H9 (cell line): Measurements from ENCODE around the gene AURKB. TPM values are rescaled to one million over a fixed set of nuclear protein-coding genes. Genes with fewer than 3 reads are reported as not detected.
"Not testable (repeated sequence)": the region's sequence is repeated elsewhere in the genome, so short reads cannot be mapped to it uniquely, and the experiment has no call there.

Experiments
- DNase-seq: peaks from one replicate; pipeline ENCODE4 v3.0.0-alpha.2; 2017
- H2AFZ ChIP-seq: one replicate; pipeline ENCODE4 v1.6.1; 2013; ENCODE audit warnings: mild to moderate bottlenecking, low read length, control low read depth, moderate library complexity
- H2AK5ac ChIP-seq: 2 replicates; pipeline ENCODE4 v1.6.1; 2013; ENCODE audit warnings: low read length, control low read depth, mixed read lengths; ENCODE audit not compliant: insufficient read length
- H2BK120ac ChIP-seq: one replicate; pipeline ENCODE4 v1.6.1; 2013; ENCODE audit warnings: low read depth, mild to moderate bottlenecking, low read length, control low read depth, inconsistent platforms; ENCODE audit not compliant: poor library complexity, severe bottlenecking
- H2BK12ac ChIP-seq: 2 replicates; pipeline ENCODE4 v1.6.1; 2013; ENCODE audit warnings: low read length, control low read depth, mixed read lengths, low read depth; ENCODE audit not compliant: insufficient read length
- H2BK15ac ChIP-seq: 2 replicates; pipeline ENCODE4 v1.6.1; 2013; ENCODE audit warnings: low read depth, low read length, control low read depth
- H2BK20ac ChIP-seq: one replicate; pipeline ENCODE4 v1.6.1; 2013; ENCODE audit warnings: low read depth, mild to moderate bottlenecking, low read length, control low read depth, inconsistent platforms; ENCODE audit not compliant: poor library complexity, severe bottlenecking
- H2BK5ac ChIP-seq: 2 replicates; pipeline ENCODE4 v1.6.1; 2013; ENCODE audit warnings: low read length, control low read depth, mixed read lengths; ENCODE audit not compliant: insufficient read length
- H3K14ac ChIP-seq: 2 replicates; pipeline ENCODE4 v1.6.1; 2013; ENCODE audit warnings: low read length, control low read depth; ENCODE audit not compliant: insufficient read depth
- H3K18ac ChIP-seq: 2 replicates; pipeline ENCODE4 v1.6.1; 2013; ENCODE audit warnings: low read depth, mild to moderate bottlenecking, mixed read lengths, low read length, control low read depth; ENCODE audit not compliant: insufficient read length
- H3K23ac ChIP-seq: 2 replicates; pipeline ENCODE4 v1.6.1; 2013; ENCODE audit warnings: low read length, control low read depth, mixed read lengths, low read depth; ENCODE audit not compliant: insufficient read length
- H3K23me2 ChIP-seq: 2 replicates; pipeline ENCODE4 v1.6.1; 2013; ENCODE audit warnings: low read depth, mild to moderate bottlenecking, mixed read lengths, low read length, control low read depth; ENCODE audit not compliant: insufficient read length, poor library complexity, severe bottlenecking
- H3K27ac ChIP-seq: 2 replicates; pipeline ENCODE4 v1.5.1; 2013; ENCODE audit warnings: low read length, control low read depth, mixed read lengths, low read depth; ENCODE audit not compliant: insufficient read length
- H3K27me3 ChIP-seq: 2 replicates; pipeline ENCODE4 v1.6.1; 2013; ENCODE audit warnings: low read length, control low read depth, inconsistent platforms; ENCODE audit not compliant: insufficient read depth
- H3K4ac ChIP-seq: 2 replicates; pipeline ENCODE4 v1.6.1; 2013; ENCODE audit warnings: low read depth, mild to moderate bottlenecking, control low read depth, inconsistent platforms, low read length, moderate library complexity
- H3K4me1 ChIP-seq: 2 replicates; pipeline ENCODE4 v1.6.1; 2013; ENCODE audit warnings: low read length, control low read depth, inconsistent platforms; ENCODE audit not compliant: insufficient read depth
- H3K4me2 ChIP-seq: 2 replicates; pipeline ENCODE4 v1.6.1; 2013; ENCODE audit warnings: low read length, control low read depth, mixed read lengths; ENCODE audit not compliant: insufficient read length, insufficient read depth
- H3K56ac ChIP-seq: 2 replicates; pipeline ENCODE4 v1.6.1; 2013; ENCODE audit warnings: low read depth, mild to moderate bottlenecking, mixed read lengths, low read length, control low read depth; ENCODE audit not compliant: insufficient read length
- H3K79me1 ChIP-seq: 2 replicates; pipeline ENCODE4 v1.6.1; 2013; ENCODE audit warnings: low read depth, mild to moderate bottlenecking, moderate library complexity, low read length, control low read depth, inconsistent platforms; ENCODE audit not compliant: insufficient read depth, poor library complexity, severe bottlenecking
- H3K79me2 ChIP-seq: 2 replicates; pipeline ENCODE4 v1.6.1; 2013; ENCODE audit warnings: low read length, control low read depth, inconsistent platforms; ENCODE audit not compliant: insufficient read depth
- H3K9ac ChIP-seq: 2 replicates; pipeline ENCODE4 v1.6.1; 2013; ENCODE audit warnings: low read length, control low read depth, mixed read lengths; ENCODE audit not compliant: insufficient read length; ENCODE audit errors: extremely low read depth
- H3K9me3 ChIP-seq: one replicate; pipeline ENCODE4 v1.6.1; 2013; ENCODE audit warnings: low read depth, low read length, inconsistent platforms; ENCODE audit not compliant: control insufficient read depth
- H3T11ph ChIP-seq: one replicate; pipeline ENCODE4 v1.6.1; 2013; ENCODE audit warnings: mild to moderate bottlenecking, low read length, control low read depth, inconsistent platforms
- H4K20me1 ChIP-seq: one replicate; pipeline ENCODE4 v1.6.1; 2013; ENCODE audit not compliant: control insufficient read depth, insufficient read length, insufficient read depth
- H4K5ac ChIP-seq: 2 replicates; pipeline ENCODE4 v1.6.1; 2013; ENCODE audit warnings: low read depth, mild to moderate bottlenecking, mixed read lengths, low read length, control low read depth; ENCODE audit not compliant: insufficient read length
- H4K8ac ChIP-seq: replicated peaks from 2 replicates; pipeline ENCODE4 v1.6.1; 2013; ENCODE audit warnings: low read length, control low read depth, mixed read lengths, low read depth; ENCODE audit not compliant: insufficient read length
- H4K91ac ChIP-seq: 2 replicates; pipeline ENCODE4 v1.6.1; 2013; ENCODE audit warnings: low read depth, mild to moderate bottlenecking, moderate library complexity, mixed read lengths, low read length, control low read depth; ENCODE audit not compliant: insufficient read length
- H3K27ac Mint-ChIP-seq, 3 experiments: 2 replicates in 2 of 3; 3 replicates in 1 of 3; pipeline ENCODE4 v1.8.0; 2020 to 2021; ENCODE audit warnings: mixed read lengths in 3 of 3, mild to moderate bottlenecking in 1 of 3, moderate library complexity in 1 of 3
- H3K27me3 Mint-ChIP-seq: 2 replicates; pipeline ENCODE4 v1.8.0; 2021; ENCODE audit warnings: low read depth, mild to moderate bottlenecking, moderate library complexity, mixed read lengths
- H3K36me3 Mint-ChIP-seq, 3 experiments: 2 replicates in 2 of 3; 3 replicates in 1 of 3; pipeline ENCODE4 v1.8.0; 2020 to 2021; ENCODE audit warnings: low read depth in 3 of 3, mixed read lengths in 3 of 3; ENCODE audit not compliant: insufficient read depth in 1 of 3
- H3K4me1 Mint-ChIP-seq, 2 experiments: 2 replicates each; pipeline ENCODE4 v1.8.0; 2020; ENCODE audit warnings: mixed read lengths in 2 of 2
- H3K4me3 Mint-ChIP-seq, 2 experiments: 2 replicates in 1 of 2; 3 replicates in 1 of 2; pipeline ENCODE4 v1.8.0; 2020 to 2021; ENCODE audit warnings: mild to moderate bottlenecking in 2 of 2, mixed read lengths in 2 of 2, moderate library complexity in 1 of 2
- H3K9me3 Mint-ChIP-seq, 2 experiments: 2 replicates in 1 of 2; 3 replicates in 1 of 2; pipeline ENCODE4 v1.8.0; 2020; ENCODE audit warnings: mild to moderate bottlenecking in 2 of 2, mixed read lengths in 2 of 2, moderate library complexity in 1 of 2
- CTCF ChIP-seq: fragments of 200-600 bp; sonication (generic); conservative IDR thresholded peaks from 3 replicates; pipeline ENCODE4 v1.8.0; 2021; ENCODE audit warnings: antibody characterized with exemption, mild to moderate bottlenecking
- WGBS: extraction: QIAGEN DNeasy Blood & Tissue Kit; methylation state at CpG from one replicate; pipeline ENCODE4 v1.1.7; 2013; ENCODE audit warnings: missing lambda C conversion rate, low lambda C conversion rate, mixed read lengths; ENCODE audit not compliant: insufficient read length; ENCODE audit errors: extremely low coverage; 5-methylcytosine and 5-hydroxymethylcytosine counted together
- total RNA-seq: library from RNA; stranded (reverse); gene quantifications from 2 replicates; pipeline ENCODE4 v1.2.1, GENCODE V29; 2021

AURKB gene
- total RNA-seq, 1 experiment from 2014 or later, result 171 TPM

GRCh38 chr17:8173056-8173870 lies 37.1 kb downstream of the AURKB start:
- Mint-ChIP-seq H3K36me3 (no peaks in the 10 kb centered on the region), H3K4me1 (peaks cover 26 to 28% of the 10 kb centered on the region in 2 experiments), H3K27me3 (no peaks in the 10 kb centered on the region), H3K9me3 (no peaks in the 10 kb centered on the region; a peak in 1 of 5 replicates), H3K27ac (peak overlapping the region; percentile 100), H3K4me3 (peak overlapping the region; percentile 74 to 90)
- no peaks in the 10 kb centered on the region for H3K27me3 ChIP-seq
- no peak for TF ChIP-seq CTCF
- H2AK5ac ChIP-seq, result no peak overlapping the region
- no peak overlapping the region for H3K23ac ChIP-seq
- H4K91ac ChIP-seq, result no peak overlapping the region
- peak overlapping the region; percentile 73 for H2BK5ac ChIP-seq
- peaks cover 5% of the 10 kb centered on the region; the same call in 1 of the 2 replicates for H3K4me1 ChIP-seq
- H2BK120ac ChIP-seq, result no peak overlapping the region
- H3K27ac ChIP-seq, result peak overlapping the region; percentile 49
- no peak overlapping the region for H2BK15ac ChIP-seq
- H4K8ac ChIP-seq, result no peak overlapping the region
- WGBS, result no CpG with 5 or more reads among the region's 23 CpGs
- H2BK12ac ChIP-seq, result no peak overlapping the region
- peak; percentile 94 for DNase-seq
- no peaks in the 10 kb centered on the region for H3K79me1 ChIP-seq
- H3K9ac ChIP-seq, result peak overlapping the region; percentile 79
- H3K9me3 ChIP-seq, result no peaks in the 10 kb centered on the region
- H4K20me1 ChIP-seq, result no peaks in the 10 kb centered on the region
- peak overlapping the region; percentile 67 for H3K4me2 ChIP-seq
- H3K23me2 ChIP-seq, result peaks cover 10% of the 10 kb centered on the region
- H3K18ac ChIP-seq, result peak overlapping the region; percentile 77
- H3K79me2 ChIP-seq, result no peaks in the 10 kb centered on the region
- H4K5ac ChIP-seq, result no peak overlapping the region
- H3K14ac ChIP-seq, result peak overlapping the region; percentile 80; the same call in 1 of the 2 replicates
- H3K4ac ChIP-seq, result no peak overlapping the region; the same call in 1 of the 2 replicates
- no peak overlapping the region for H3T11ph ChIP-seq
- H2BK20ac ChIP-seq, result no peak overlapping the region
- peak overlapping the region; percentile 22 for H3K56ac ChIP-seq
- no peak overlapping the region for H2AFZ ChIP-seq

- H3K79me2 ChIP-seq, H2BK120ac ChIP-seq, H3K79me1 ChIP-seq, H3K9me3 Mint-ChIP-seq, H3K23ac ChIP-seq, H3K18ac ChIP-seq, H4K8ac ChIP-seq, H4K5ac ChIP-seq, H2AK5ac ChIP-seq, H3K36me3 Mint-ChIP-seq, H3K4me3 Mint-ChIP-seq, H3K4ac ChIP-seq, H2BK20ac ChIP-seq, H3K27me3 ChIP-seq, H3K14ac ChIP-seq, H2AFZ ChIP-seq, H4K20me1 ChIP-seq, H3T11ph ChIP-seq, H3K23me2 ChIP-seq, DNase-seq, H3K9ac ChIP-seq, H4K91ac ChIP-seq, H3K27me3 Mint-ChIP-seq, H3K4me1 ChIP-seq, H2BK5ac ChIP-seq, H3K27ac ChIP-seq, H2BK12ac ChIP-seq, H3K56ac ChIP-seq, H3K4me2 ChIP-seq, H3K27ac Mint-ChIP-seq, H3K9me3 ChIP-seq, H2BK15ac ChIP-seq: not testable (repeated sequence)
- H3K4me1 Mint-ChIP-seq, result peaks cover 12 to 16% of the 10 kb centered on the region in 2 experiments
- no CpG with 5 or more reads among the region's 19 CpGs for WGBS
Measured at GRCh38 chr17:8170186-8170585, 40.2 kb downstream of the AURKB start.
